GM12878 (cell line): Measurements from ENCODE around the gene FAM163A. TPM values are rescaled to one million over a fixed set of nuclear protein-coding genes. Genes with fewer than 3 reads are reported as not detected.

Experiments
- ATAC-seq: fragments of 200-7000 bp; cut with Tn5 transposase; 3 replicates; pipeline ENCODE4 v1.9.1; 2020; ENCODE audit warnings: mild to moderate bottlenecking, moderate library complexity
- BruUV-seq: library from RNA; stranded (reverse); fragments of 400-500 nt; replicated peaks from 2 replicates; lab custom pipeline; 2021; lab: Mats Ljungman, UMichigan
- CTCF ChIA-PET: fragments of 300-600 bp; sonication (Branson Sonifier 250); formaldehyde crosslinking; extraction: SDS; loops from one replicate; lab custom pipeline; 2021; ENCODE audit warnings: inconsistent platforms; lab: Yijun Ruan, JAX
- POLR2A ChIA-PET: fragments of 350-600 bp; formaldehyde crosslinking; extraction: SDS; loops from one replicate; lab custom pipeline; 2021; ENCODE audit warnings: inconsistent platforms; lab: Charles Lee
- RAD21 ChIA-PET: fragments of 300-600 bp; sonication (Branson Sonifier 250); formaldehyde crosslinking; loops from one replicate; lab custom pipeline; 2023; ENCODE audit warnings: antibody characterized with exemption; ENCODE audit not compliant: unreplicated experiment; lab: Charles Lee
- SMC1A ChIA-PET: fragments of 300-600 bp; sonication (Branson Sonifier 250); formaldehyde crosslinking; loops from one replicate; lab custom pipeline; 2023; ENCODE audit not compliant: unreplicated experiment, uncharacterized antibody; lab: Charles Lee
- DNase-seq: peaks from one replicate; pipeline ENCODE4 v3.0.0-alpha.2; 2011; ENCODE audit warnings: low read depth, low spot score
- FAIRE-seq: peaks from 3 replicates; lab custom pipeline; 2011; peaks lifted over from hg19 to GRCh38; lab: Jason Lieb, UNC
- H2AFZ ChIP-seq: 2 replicates; pipeline ENCODE4 v1.6.0; 2011; ENCODE audit warnings: low read depth, low read length, control low read depth; ENCODE audit not compliant: control insufficient read depth
- H3K27ac ChIP-seq: 2 replicates; pipeline ENCODE4 v1.5.1; 2011; ENCODE audit warnings: control low read depth; ENCODE audit not compliant: control insufficient read depth, insufficient read depth
- H3K27me3 ChIP-seq, 2 experiments: replicated peaks in 1 of 2; 2 replicates each; pipeline versions ENCODE4 v1.6.0 to v1.6.1; 2011; ENCODE audit warnings: low read length in 1 of 2; ENCODE audit not compliant: control insufficient read depth in 2 of 2, insufficient read depth in 2 of 2
- H3K36me3 ChIP-seq, 2 experiments: 2 replicates each; pipeline ENCODE4 v1.5.1; 2011; ENCODE audit warnings: low read length in 1 of 2; ENCODE audit not compliant: control insufficient read depth in 2 of 2, insufficient read depth in 2 of 2
- H3K4me1 ChIP-seq: 2 replicates; pipeline ENCODE4 v1.6.1; 2011; ENCODE audit warnings: mild to moderate bottlenecking, low read length, moderate library complexity, mixed read lengths; ENCODE audit not compliant: control insufficient read depth, insufficient read depth
- H3K4me2 ChIP-seq: 2 replicates; pipeline ENCODE4 v1.6.0; 2011; ENCODE audit warnings: control low read depth; ENCODE audit not compliant: control insufficient read depth, insufficient read depth
- H3K4me3 ChIP-seq: fragments of 200-600 bp; sonication (generic); 2 replicates; pipeline ENCODE4 v1.5.1; 2016
- H3K79me2 ChIP-seq: 2 replicates; pipeline ENCODE4 v1.6.0; 2011; ENCODE audit warnings: low read length; ENCODE audit not compliant: control insufficient read depth, insufficient read depth
- H3K9ac ChIP-seq: 2 replicates; pipeline ENCODE4 v1.8.0; 2011; ENCODE audit warnings: low read length, control low read depth, mixed read lengths; ENCODE audit not compliant: control insufficient read depth, insufficient read depth
- H3K9me3 ChIP-seq: replicated peaks from 3 replicates; pipeline ENCODE4 v1.5.1; 2011; ENCODE audit warnings: mild to moderate bottlenecking, low read length; ENCODE audit not compliant: control insufficient read depth, insufficient read depth
- H4K20me1 ChIP-seq: 2 replicates; pipeline ENCODE4 v1.6.0; 2011; ENCODE audit not compliant: control insufficient read depth, insufficient read depth
- BMI1 ChIP-seq: fragments of 450-650 bp; IDR thresholded peaks from 2 replicates; pipeline ENCODE4 v1.6.1; 2016; ENCODE audit warnings: mild to moderate bottlenecking, moderate library complexity, borderline replicate concordance
- EED ChIP-seq: sonication (generic); IDR thresholded peaks from 2 replicates; pipeline ENCODE4 v1.6.1; 2016; ENCODE audit warnings: antibody characterized with exemption, low read depth
- KDM1A ChIP-seq: fragments of 200-600 bp; sonication (generic); IDR thresholded peaks from 2 replicates; pipeline ENCODE4 v1.6.1; 2016; ENCODE audit warnings: borderline replicate concordance
- LARP7 ChIP-seq: fragments of 450-650 bp; IDR thresholded peaks from 2 replicates; pipeline ENCODE4 v1.6.1; 2017; ENCODE audit warnings: mild to moderate bottlenecking
- NFIC ChIP-seq: IDR thresholded peaks from 2 replicates; pipeline ENCODE4 v1.6.1; 2012; ENCODE audit warnings: low read depth, mild to moderate bottlenecking, inconsistent platforms, low read length, moderate library complexity
- NFYA ChIP-seq: IDR thresholded peaks from 2 replicates; pipeline ENCODE4 v1.6.1; 2011; ENCODE audit warnings: low read depth, mild to moderate bottlenecking, low read length, improper control_type of control experiment, borderline replicate concordance
- WGBS: methylation state at CpG from one replicate; pipeline ENCODE4 v1.1.6; 2016; ENCODE audit warnings: low lambda C conversion rate; ENCODE audit not compliant: insufficient replicate concordance, insufficient coverage; ENCODE audit errors: missing lambda C conversion rate; 5-methylcytosine and 5-hydroxymethylcytosine counted together
- in situ Hi-C: fragments of 300-500 bp; cut with MboI; formaldehyde crosslinking; loops from 9 replicates; pipeline ENCODE4 v1.14.3; 2018; ENCODE audit warnings: mixed read lengths
- intact Hi-C: fragments of 100-400 bp; cut with micrococcal nuclease; formaldehyde crosslinking; loops from one replicate; pipeline ENCODE4 v1.14.2; 2022; ENCODE audit not compliant: unreplicated experiment
- polyA plus RNA-seq, 11 experiments: library from polyadenylated mRNA; depleted of rRNA in 4 of 11; unstranded in 6 of 11; stranded (reverse) in 5 of 11; fragments of >200 nt; fragmentation: Nextera tagmentation in 4 of 11; fragmentation: Illumina TruSeq in 1 of 11; extraction: Ambion mirVana in 4 of 11; extraction: Trizol in 1 of 11; gene quantifications; 1 replicate in 1 of 11; 2 replicates in 10 of 11; pipeline versions ENCODE4 v1.2.1 to v1.2.3, GENCODE V29; 2011 to 2016; ENCODE audit warnings: inconsistent platforms in 2 of 11, missing spikeins in 2 of 11, low read depth in 1 of 11
- total RNA-seq, 4 experiments: library from RNA; depleted of rRNA in 3 of 4; stranded (reverse); fragments of >200 nt in 3 of 4; fragmentation: Illumina TruSeq in 1 of 4; extraction: Trizol in 1 of 4; gene quantifications; 2 replicates each; pipeline versions ENCODE4 v1.2.1 to v1.2.3, GENCODE V29; 2013 to 2021
- TF ChIP-seq, protein P1 (sequence below): IDR thresholded peaks from 2 replicates; pipeline ENCODE4 v1.6.1; 2012; ENCODE audit warnings: low read depth, low read length, improper control_type of control experiment
- TF ChIP-seq, protein P2 (sequence below): IDR thresholded peaks from 2 replicates; pipeline ENCODE4 v1.6.1; 2011; ENCODE audit warnings: borderline replicate concordance, low read depth, mild to moderate bottlenecking, moderate library complexity, mixed read lengths, low read length; ENCODE audit not compliant: insufficient read depth; ENCODE audit errors: extremely low read length
- TF ChIP-seq, protein P3 (sequence below): IDR thresholded peaks from 2 replicates; pipeline ENCODE4 v1.6.1; 2012; ENCODE audit warnings: low read length, inconsistent platforms

The FAM163A gene
- total and polyA plus RNA-seq, 10 of the 15 experiments (the other 5 are each of a cell fraction or from before 2014, with no cell fraction given): not detected

DNA sequence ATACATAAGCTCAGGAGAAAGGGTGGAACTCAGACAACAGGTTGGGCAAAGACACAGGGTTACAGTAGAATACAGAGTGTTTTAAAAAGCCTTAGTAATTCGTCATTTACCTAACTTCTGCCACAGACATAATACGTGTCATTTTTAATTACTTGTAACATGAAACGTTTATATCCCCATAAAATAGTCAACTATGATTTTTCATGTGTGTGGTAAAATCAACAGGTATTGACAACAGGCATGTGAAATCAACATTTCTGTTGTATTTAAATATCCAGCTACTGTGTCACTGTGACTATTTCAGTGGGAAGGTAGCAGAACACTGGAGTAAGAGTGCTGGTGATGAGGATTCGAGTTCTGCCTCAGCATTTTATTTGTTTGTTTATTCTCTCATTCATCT lies 5.7 kb downstream of the FAM163A start:
- Histone ChIP-seq H3K9me3 (no peaks in the 10 kb centered on the region), H2AFZ (no peak overlapping the region), H3K4me1 (no peaks in the 10 kb centered on the region), H3K4me2 (no peak overlapping the region), H3K4me3 (no peak overlapping the region), H3K79me2 (no peaks in the 10 kb centered on the region), H3K27me3 (no peaks in the 10 kb centered on the region; a peak in 3 of 4 replicates), H4K20me1 (no peaks in the 10 kb centered on the region), H3K36me3 (no peaks in the 10 kb centered on the region), H3K9ac (no peak overlapping the region), H3K27ac (no peak overlapping the region)
- TF ChIP-seq LARP7 (no peak), BMI1 (no peak), NFYA (no peak), EED (no peak), KDM1A (no peak), NFIC (no peak)
- TF ChIP-seq, protein P1, sequence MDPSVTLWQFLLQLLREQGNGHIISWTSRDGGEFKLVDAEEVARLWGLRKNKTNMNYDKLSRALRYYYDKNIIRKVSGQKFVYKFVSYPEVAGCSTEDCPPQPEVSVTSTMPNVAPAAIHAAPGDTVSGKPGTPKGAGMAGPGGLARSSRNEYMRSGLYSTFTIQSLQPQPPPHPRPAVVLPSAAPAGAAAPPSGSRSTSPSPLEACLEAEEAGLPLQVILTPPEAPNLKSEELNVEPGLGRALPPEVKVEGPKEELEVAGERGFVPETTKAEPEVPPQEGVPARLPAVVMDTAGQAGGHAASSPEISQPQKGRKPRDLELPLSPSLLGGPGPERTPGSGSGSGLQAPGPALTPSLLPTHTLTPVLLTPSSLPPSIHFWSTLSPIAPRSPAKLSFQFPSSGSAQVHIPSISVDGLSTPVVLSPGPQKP: no peak
- TF ChIP-seq, protein P2, sequence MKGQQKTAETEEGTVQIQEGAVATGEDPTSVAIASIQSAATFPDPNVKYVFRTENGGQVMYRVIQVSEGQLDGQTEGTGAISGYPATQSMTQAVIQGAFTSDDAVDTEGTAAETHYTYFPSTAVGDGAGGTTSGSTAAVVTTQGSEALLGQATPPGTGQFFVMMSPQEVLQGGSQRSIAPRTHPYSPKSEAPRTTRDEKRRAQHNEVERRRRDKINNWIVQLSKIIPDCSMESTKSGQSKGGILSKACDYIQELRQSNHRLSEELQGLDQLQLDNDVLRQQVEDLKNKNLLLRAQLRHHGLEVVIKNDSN: no peak
- TF ChIP-seq, protein P3, sequence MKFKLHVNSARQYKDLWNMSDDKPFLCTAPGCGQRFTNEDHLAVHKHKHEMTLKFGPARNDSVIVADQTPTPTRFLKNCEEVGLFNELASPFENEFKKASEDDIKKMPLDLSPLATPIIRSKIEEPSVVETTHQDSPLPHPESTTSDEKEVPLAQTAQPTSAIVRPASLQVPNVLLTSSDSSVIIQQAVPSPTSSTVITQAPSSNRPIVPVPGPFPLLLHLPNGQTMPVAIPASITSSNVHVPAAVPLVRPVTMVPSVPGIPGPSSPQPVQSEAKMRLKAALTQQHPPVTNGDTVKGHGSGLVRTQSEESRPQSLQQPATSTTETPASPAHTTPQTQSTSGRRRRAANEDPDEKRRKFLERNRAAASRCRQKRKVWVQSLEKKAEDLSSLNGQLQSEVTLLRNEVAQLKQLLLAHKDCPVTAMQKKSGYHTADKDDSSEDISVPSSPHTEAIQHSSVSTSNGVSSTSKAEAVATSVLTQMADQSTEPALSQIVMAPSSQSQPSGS: no peak
- ChIA-PET POLR2A (no interaction called here), RAD21 (no interaction called here), SMC1A (interaction anchor here (0.6 kb wide), 1 partner anchor 321 kb away, joined by 3 read pairs; no protein-coding TSS in a partner anchor), CTCF (no interaction called here)
- DNase-seq (no peak), FAIRE-seq (no peak), ATAC-seq (no peak)
- intact Hi-C loops (loop anchor here (1.0 kb wide), 1 partner anchor 39 kb away; no protein-coding TSS in a partner anchor), in situ Hi-C loops (no loop called here)
- WGBS: 11% methylated on average over 4 of the region's 4 CpGs
- BruUV-seq: no TSS peak
